ENCODE data around the gene GRIN1.

GRIN1 gene

GRCh38 chr9:137166380-137167229, 27.7 kb downstream of the GRIN1 start:
- no peak overlapping the region for H3K4me3 ChIP-seq (ENCODE audit: low read length)
- DNase-seq (ENCODE audit: low read depth) = no peak
- TF ChIP-seq CTCF (conservative IDR thresholded peaks at IDR 0.05; ENCODE audit: low read length) = no peak

- no peak overlapping the region for H3K4me3 ChIP-seq (ENCODE audit: low read length)
- no peak for TF ChIP-seq CTCF (conservative IDR thresholded peaks at IDR 0.05; ENCODE audit: low read length)
- no peak for DNase-seq (ENCODE audit: low read depth)
Observed at GRCh38 chr9:137167277-137167746, 28.4 kb downstream of the GRIN1 start.

- no peak for DNase-seq (ENCODE audit: low read depth)
- TF ChIP-seq CTCF (conservative IDR thresholded peaks at IDR 0.05; ENCODE audit: low read length) = no peak
- no peak overlapping the region for H3K4me3 ChIP-seq (ENCODE audit: low read length)
Observed at GRCh38 chr9:137167747-137168572, 29.0 kb downstream of the GRIN1 start.

GRCh38 chr9:137168573-137168903, 29.6 kb downstream of the GRIN1 start:
- DNase-seq (ENCODE audit: low read depth) = no peak
- no peak overlapping the region for H3K4me3 ChIP-seq (ENCODE audit: low read length)
- no peak for TF ChIP-seq CTCF (conservative IDR thresholded peaks at IDR 0.05; ENCODE audit: low read length)

- no peak overlapping the region for H3K4me3 ChIP-seq (ENCODE audit: low read length)
- no peak for DNase-seq (ENCODE audit: low read depth)
- no peak for TF ChIP-seq CTCF (conservative IDR thresholded peaks at IDR 0.05; ENCODE audit: low read length)
Observed at GRCh38 chr9:137168904-137169856, 30.2 kb downstream of the GRIN1 start.

GRCh38 chr9:137169896-137170358, 31.0 kb downstream of the GRIN1 start, which contains the start of gene LRRC26:
Gene LRRC26, minus strand, starts transcription at chr9:137170051. Its CDS starts 108 bp downstream, at chr9:137169943.
- H3K4me3 ChIP-seq (ENCODE audit: low read length) = no peak within 1 kb of the TSS
- TF ChIP-seq CTCF (conservative IDR thresholded peaks at IDR 0.05; ENCODE audit: low read length) = no peak
- DNase-seq (ENCODE audit: low read depth) = no peak

Data from AG10803 (cell line).